ENCODE measurements around the gene SLC30A9. TPM values are rescaled to one million over a fixed set of nuclear protein-coding genes. Genes with fewer than 3 reads are reported as not detected.

SLC30A9 gene
- total and polyA plus RNA-seq, 10 donors = 7.1 to 54.4 (median 33.9) TPM

DNA sequence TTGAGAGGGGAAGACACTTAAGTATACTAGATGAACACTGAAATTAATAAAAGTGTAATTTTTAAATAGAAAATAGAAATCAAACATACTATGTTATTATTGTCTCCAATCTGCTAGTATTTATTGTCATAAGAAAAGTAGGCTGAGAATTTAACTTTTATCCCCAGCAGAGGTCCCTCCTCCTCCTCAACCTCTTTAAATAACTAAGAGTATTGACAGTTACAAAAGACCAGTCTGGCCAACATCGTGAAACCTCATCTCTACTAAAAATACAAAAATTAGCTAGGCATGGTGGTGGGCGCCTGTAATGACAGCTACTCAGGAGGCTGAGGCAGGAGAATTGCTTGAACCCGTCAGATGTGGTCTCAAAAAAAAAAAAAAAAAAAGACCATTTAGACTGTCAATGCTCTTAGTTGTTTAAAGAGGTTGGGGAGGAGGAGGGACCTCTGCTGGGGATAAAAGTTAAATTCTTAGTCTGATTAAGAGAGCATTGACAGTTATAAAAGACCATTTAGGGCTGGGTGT, 4.2 kb downstream of the SLC30A9 start:
- Histone ChIP-seq H3K36me3 (peaks cover 0 to 6% (median 0%) of the 10 kb centered on the region in 6 donors), H3K27ac (no peak overlapping the region), H3K9me3 (no peaks in the 10 kb centered on the region), H3K27me3 (replicated peaks in 1 of 7) (no peaks in the 10 kb centered on the region), H3K4me3 (no peak overlapping the region), H3K4me1 (peaks cover 2 to 63% (median 31%) of the 10 kb centered on the region in 6 donors)
- 86 to 92% (median 89%) methylated on average over 3 of the region's 3 CpGs for WGBS, 5 donors
- intact Hi-C loops (cut with DNase I; ENCODE audit: low total_unique reads) = no loop called here
- no peak for TF ChIP-seq POLR2AphosphoS5 (IDR thresholded peaks at IDR 0.05)
- TF ChIP-seq, protein P1, sequence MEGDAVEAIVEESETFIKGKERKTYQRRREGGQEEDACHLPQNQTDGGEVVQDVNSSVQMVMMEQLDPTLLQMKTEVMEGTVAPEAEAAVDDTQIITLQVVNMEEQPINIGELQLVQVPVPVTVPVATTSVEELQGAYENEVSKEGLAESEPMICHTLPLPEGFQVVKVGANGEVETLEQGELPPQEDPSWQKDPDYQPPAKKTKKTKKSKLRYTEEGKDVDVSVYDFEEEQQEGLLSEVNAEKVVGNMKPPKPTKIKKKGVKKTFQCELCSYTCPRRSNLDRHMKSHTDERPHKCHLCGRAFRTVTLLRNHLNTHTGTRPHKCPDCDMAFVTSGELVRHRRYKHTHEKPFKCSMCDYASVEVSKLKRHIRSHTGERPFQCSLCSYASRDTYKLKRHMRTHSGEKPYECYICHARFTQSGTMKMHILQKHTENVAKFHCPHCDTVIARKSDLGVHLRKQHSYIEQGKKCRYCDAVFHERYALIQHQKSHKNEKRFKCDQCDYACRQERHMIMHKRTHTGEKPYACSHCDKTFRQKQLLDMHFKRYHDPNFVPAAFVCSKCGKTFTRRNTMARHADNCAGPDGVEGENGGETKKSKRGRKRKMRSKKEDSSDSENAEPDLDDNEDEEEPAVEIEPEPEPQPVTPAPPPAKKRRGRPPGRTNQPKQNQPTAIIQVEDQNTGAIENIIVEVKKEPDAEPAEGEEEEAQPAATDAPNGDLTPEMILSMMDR (IDR thresholded peaks at IDR 0.05 in 8 of 11, conservative IDR thresholded peaks at IDR 0.05 in 3 of 11) = no peak
- no peak for TF ChIP-seq POLR2A (IDR thresholded peaks at IDR 0.05)
- DNase-seq = no peak

DNA sequence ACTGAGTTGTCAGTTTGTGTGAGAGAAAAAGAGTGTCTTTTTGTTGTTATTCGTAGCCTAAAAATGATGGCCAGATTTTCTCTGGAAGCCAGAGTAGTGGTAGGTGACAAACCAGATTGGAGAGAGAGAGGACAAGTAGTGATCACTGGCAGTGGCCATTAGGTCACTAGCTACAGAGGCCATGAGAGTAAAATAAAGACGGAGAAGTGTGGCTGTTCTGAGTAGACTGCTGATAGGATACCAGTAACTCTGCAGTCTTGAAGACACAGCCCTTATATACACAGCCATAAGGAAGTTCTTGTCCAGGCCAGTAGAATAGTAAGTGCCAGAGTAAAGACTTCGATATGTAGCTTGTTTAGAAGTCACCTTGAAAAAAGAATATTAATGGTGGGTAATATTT, 7.7 kb downstream of the SLC30A9 start:
- TF ChIP-seq, protein P1 (IDR thresholded peaks at IDR 0.05 in 8 of 11, conservative IDR thresholded peaks at IDR 0.05 in 3 of 11) = no peak
- no peak for TF ChIP-seq POLR2AphosphoS5 (IDR thresholded peaks at IDR 0.05)
- TF ChIP-seq POLR2A (IDR thresholded peaks at IDR 0.05) = no peak
- intact Hi-C loops (cut with DNase I; ENCODE audit: low total_unique reads) = no loop called here
- 92 to 98% (median 95%) methylated on average over 3 of the region's 3 CpGs for WGBS, 5 donors
- Histone ChIP-seq H3K4me3 (no peak overlapping the region), H3K4me1 (peaks cover 0 to 48% (median 7%) of the 10 kb centered on the region in 6 donors), H3K27me3 (replicated peaks in 1 of 7) (no peaks in the 10 kb centered on the region), H3K36me3 (peaks cover 0 to 19% (median 0%) of the 10 kb centered on the region in 6 donors), H3K27ac (no peak overlapping the region), H3K9me3 (no peaks in the 10 kb centered on the region)
- no peak for DNase-seq

DNA sequence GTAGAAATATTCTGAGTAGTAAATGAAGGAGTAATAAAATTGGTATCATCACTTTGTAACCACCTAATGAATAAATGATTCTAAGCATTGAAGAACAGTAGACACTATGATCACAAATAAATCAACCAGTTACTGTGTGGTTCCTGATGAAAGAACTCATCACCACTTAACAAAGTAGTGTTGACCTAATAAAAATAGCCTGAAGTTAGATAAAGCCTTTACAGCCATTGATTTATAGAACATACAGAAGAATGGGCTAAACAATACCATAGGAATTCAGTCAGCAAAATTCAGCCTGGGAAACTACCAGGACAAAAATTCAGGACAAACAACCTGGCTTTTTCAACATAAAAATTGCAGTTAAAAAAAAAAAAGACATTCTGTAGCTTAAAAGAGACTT, 9.0 kb downstream of the SLC30A9 start:
- Histone ChIP-seq H3K9me3 (no peaks in the 10 kb centered on the region), H3K4me1 (peaks cover 0 to 37% (median 2%) of the 10 kb centered on the region in 6 donors), H3K4me3 (no peak overlapping the region), H3K36me3 (peaks cover 0 to 31% (median 2%) of the 10 kb centered on the region in 6 donors), H3K27me3 (replicated peaks in 1 of 7) (no peaks in the 10 kb centered on the region), H3K27ac (no peak overlapping the region)
- intact Hi-C loops (cut with DNase I; ENCODE audit: low total_unique reads) = no loop called here
- TF ChIP-seq POLR2AphosphoS5 (IDR thresholded peaks at IDR 0.05) = no peak
- DNase-seq = no peak

DNA sequence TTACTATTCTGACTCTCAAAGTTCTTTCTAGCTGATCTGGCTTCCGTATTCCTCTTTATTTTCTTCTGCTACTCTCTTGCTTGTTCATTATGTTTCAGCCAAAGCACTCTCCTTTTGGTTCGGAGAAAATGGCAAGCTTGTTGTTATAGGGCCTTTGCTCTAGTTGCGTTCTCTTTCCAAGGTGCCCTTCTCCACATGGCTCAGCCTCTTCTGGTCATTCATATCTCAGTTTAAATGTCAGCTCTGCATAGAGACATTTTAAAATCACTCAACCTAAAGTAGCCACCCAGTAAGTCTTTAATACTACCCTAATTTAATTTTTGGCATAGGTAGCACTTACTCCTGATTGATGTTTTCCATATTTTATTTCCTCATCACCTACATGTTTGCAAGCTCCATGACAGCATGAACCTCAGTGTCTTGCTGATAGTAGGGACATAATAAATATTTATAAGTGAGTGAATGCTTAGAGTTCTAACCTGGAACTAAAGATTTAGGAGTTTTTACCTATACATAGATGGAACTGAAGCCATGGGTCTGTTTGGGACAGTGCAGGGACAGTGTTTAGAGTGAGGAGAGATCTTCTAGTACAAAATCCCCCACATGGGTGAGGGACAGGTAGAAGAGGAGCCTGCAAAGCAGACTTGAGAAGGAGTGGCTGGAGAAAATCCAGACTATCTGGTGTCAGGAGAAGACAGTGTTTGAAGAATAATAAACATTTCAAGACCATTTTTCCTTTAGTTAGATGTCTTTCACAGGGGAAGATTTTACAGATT, 17.9 kb downstream of the SLC30A9 start:
- intact Hi-C loops (cut with DNase I; ENCODE audit: low total_unique reads) = no loop called here
- WGBS, 5 donors = 95 to 98% (median 96%) methylated on average over 3 of the region's 3 CpGs
- H3K4me1 ChIP-seq = peaks cover 0 to 10% (median 1%) of the 10 kb centered on the region in 6 donors
- H3K9me3 ChIP-seq = no peaks in the 10 kb centered on the region
- H3K4me3 ChIP-seq = no peak overlapping the region
- H3K27ac ChIP-seq = no peak overlapping the region
- TF ChIP-seq POLR2A (IDR thresholded peaks at IDR 0.05) (no peak), POLR2AphosphoS5 (IDR thresholded peaks at IDR 0.05) (no peak)
- TF ChIP-seq, protein P1 (IDR thresholded peaks at IDR 0.05 in 8 of 11, conservative IDR thresholded peaks at IDR 0.05 in 3 of 11) = no peak
- no peak for DNase-seq
- no peaks in the 10 kb centered on the region for H3K27me3 ChIP-seq (replicated peaks in 1 of 7)
- peaks cover 0 to 83% (median 8%) of the 10 kb centered on the region in 6 donors for H3K36me3 ChIP-seq

All from spleen (tissue), 11 donors.